Testis (tissue), 2 donors: Measurements from ENCODE around the gene FUCA1.

Experiments
- CTCF ChIP-seq, 3 experiments: fragments of 450-650 bp in 2 of 3; fragments of 200-600 bp in 1 of 3; sonication (generic) in 1 of 3; IDR thresholded peaks; one replicate each; pipeline ENCODE4 v1.5.1; 2016 to 2019; ENCODE audit warnings: antibody characterized with exemption in 3 of 3, mild to moderate bottlenecking in 2 of 3, moderate library complexity in 1 of 3
- POLR2A ChIP-seq: fragments of 450-650 bp; IDR thresholded peaks from one replicate; pipeline ENCODE4 v1.6.1; 2017; ENCODE audit warnings: antibody characterized with exemption, mild to moderate bottlenecking, moderate library complexity

- TF ChIP-seq CTCF (IDR thresholded peaks at IDR 0.05) (no peak), POLR2A (no peak)
Measured at GRCh38 chr1:23823767-23824166, 44.3 kb downstream of the FUCA1 start.
